Glutamatergic neuron (in vitro differentiated cells): ENCODE data around the gene TCF7. TPM values are rescaled to one million over a fixed set of nuclear protein-coding genes. Genes with fewer than 3 reads are reported as not detected.

Source experiments
- DNase-seq: peaks from one replicate; pipeline ENCODE4 v3.0.0; 2022
- H3K27ac Mint-ChIP-seq: one replicate; pipeline ENCODE4 v1.8.0; 2020; ENCODE audit warnings: mild to moderate bottlenecking, mixed read lengths, inconsistent platforms; ENCODE audit not compliant: unreplicated experiment
- H3K27me3 Mint-ChIP-seq: one replicate; pipeline ENCODE4 v1.8.0; 2020; ENCODE audit warnings: mild to moderate bottlenecking, moderate library complexity, mixed read lengths, inconsistent platforms; ENCODE audit not compliant: unreplicated experiment
- H3K36me3 Mint-ChIP-seq: one replicate; pipeline ENCODE4 v1.8.0; 2020; ENCODE audit warnings: mild to moderate bottlenecking, mixed read lengths, inconsistent platforms; ENCODE audit not compliant: unreplicated experiment
- H3K4me1 Mint-ChIP-seq: one replicate; pipeline ENCODE4 v1.8.0; 2020; ENCODE audit warnings: mild to moderate bottlenecking, low read depth, mixed read lengths, inconsistent platforms; ENCODE audit not compliant: unreplicated experiment
- H3K4me3 Mint-ChIP-seq: one replicate; pipeline ENCODE4 v1.8.0; 2020; ENCODE audit warnings: mild to moderate bottlenecking, mixed read lengths, inconsistent platforms; ENCODE audit not compliant: unreplicated experiment
- H3K9me3 Mint-ChIP-seq: one replicate; pipeline ENCODE4 v1.8.0; 2020; ENCODE audit warnings: mild to moderate bottlenecking, moderate library complexity, mixed read lengths, inconsistent platforms; ENCODE audit not compliant: unreplicated experiment
- total RNA-seq: library from RNA; stranded (reverse); fragmentation: NEBNext Ultra II Directional; extraction: Animal tissue kit (Norgen Biotek cat#: 25700); gene quantifications from one replicate; pipeline ENCODE4 v1.2.1, GENCODE V29; 2021; ENCODE audit not compliant: unreplicated experiment
- TF ChIP-seq, protein P1 (sequence below): fragments of 200-600 bp; sonication (generic); IDR thresholded peaks from one replicate; pipeline ENCODE4 v1.5.0; 2021; ENCODE audit not compliant: partially characterized antibody, unreplicated experiment

Gene TCF7
- total RNA-seq, 1 donor from 2014 or later, result 5.8 TPM

- no peak overlapping the region for H3K27ac Mint-ChIP-seq
- peaks cover 5% of the 10 kb centered on the region for H3K4me1 Mint-ChIP-seq
- no peak for DNase-seq
- H3K9me3 Mint-ChIP-seq, result peaks cover 3% of the 10 kb centered on the region
- H3K4me3 Mint-ChIP-seq, result no peak overlapping the region
- TF ChIP-seq, protein P1, sequence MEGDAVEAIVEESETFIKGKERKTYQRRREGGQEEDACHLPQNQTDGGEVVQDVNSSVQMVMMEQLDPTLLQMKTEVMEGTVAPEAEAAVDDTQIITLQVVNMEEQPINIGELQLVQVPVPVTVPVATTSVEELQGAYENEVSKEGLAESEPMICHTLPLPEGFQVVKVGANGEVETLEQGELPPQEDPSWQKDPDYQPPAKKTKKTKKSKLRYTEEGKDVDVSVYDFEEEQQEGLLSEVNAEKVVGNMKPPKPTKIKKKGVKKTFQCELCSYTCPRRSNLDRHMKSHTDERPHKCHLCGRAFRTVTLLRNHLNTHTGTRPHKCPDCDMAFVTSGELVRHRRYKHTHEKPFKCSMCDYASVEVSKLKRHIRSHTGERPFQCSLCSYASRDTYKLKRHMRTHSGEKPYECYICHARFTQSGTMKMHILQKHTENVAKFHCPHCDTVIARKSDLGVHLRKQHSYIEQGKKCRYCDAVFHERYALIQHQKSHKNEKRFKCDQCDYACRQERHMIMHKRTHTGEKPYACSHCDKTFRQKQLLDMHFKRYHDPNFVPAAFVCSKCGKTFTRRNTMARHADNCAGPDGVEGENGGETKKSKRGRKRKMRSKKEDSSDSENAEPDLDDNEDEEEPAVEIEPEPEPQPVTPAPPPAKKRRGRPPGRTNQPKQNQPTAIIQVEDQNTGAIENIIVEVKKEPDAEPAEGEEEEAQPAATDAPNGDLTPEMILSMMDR, result no peak
- H3K27me3 Mint-ChIP-seq, result peaks cover 4% of the 10 kb centered on the region
- no peaks in the 10 kb centered on the region for H3K36me3 Mint-ChIP-seq
These were observed 15.1 kb upstream of the TCF7 start for GRCh38 chr5:134099288-134099872.

DNA sequence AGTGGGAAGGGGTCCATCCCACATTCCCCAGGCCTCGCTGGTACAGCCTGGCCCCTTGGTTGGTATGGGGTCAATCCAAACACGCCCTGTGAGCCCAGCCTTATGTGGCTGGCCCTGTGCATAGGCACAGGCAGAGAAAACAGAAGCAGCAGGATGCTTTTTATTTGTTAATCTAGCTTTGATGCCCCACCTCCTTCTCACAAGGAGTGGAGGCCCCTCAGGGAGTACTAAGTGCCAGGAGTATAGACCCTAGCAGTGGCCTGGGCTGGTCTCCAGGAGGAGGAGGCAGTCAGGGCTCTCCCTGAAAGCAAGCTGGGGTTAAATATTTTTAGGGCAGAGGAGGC is 14.6 kb upstream of the TCF7 start:
- Mint-ChIP-seq H3K4me1 (peaks cover 5% of the 10 kb centered on the region), H3K4me3 (no peak overlapping the region), H3K27me3 (peaks cover 4% of the 10 kb centered on the region), H3K36me3 (no peaks in the 10 kb centered on the region), H3K27ac (no peak overlapping the region), H3K9me3 (peaks cover 3% of the 10 kb centered on the region)
- TF ChIP-seq, protein P1, result no peak
- no peak for DNase-seq

- Mint-ChIP-seq H3K27ac (no peak overlapping the region), H3K27me3 (peaks cover 4% of the 10 kb centered on the region), H3K4me3 (no peak overlapping the region), H3K4me1 (peaks cover 5% of the 10 kb centered on the region), H3K36me3 (no peaks in the 10 kb centered on the region), H3K9me3 (peaks cover 3% of the 10 kb centered on the region)
- TF ChIP-seq, protein P1, result no peak
- DNase-seq, result no peak
These were observed 14.0 kb upstream of the TCF7 start for GRCh38 chr5:134100283-134101091.

- peak; percentile 79 for DNase-seq
- H3K27me3 Mint-ChIP-seq, result peaks cover 4% of the 10 kb centered on the region
These were observed 12.6 kb upstream of the TCF7 start for GRCh38 chr5:134101686-134102439.

More at GRCh38 chr5:134101686-134102439, 12.6 kb upstream of the TCF7 start:
- H3K27ac Mint-ChIP-seq, result peak overlapping the region; percentile 28
- H3K4me1 Mint-ChIP-seq, result peaks cover 5% of the 10 kb centered on the region
- TF ChIP-seq, protein P1, result peak; percentile 89
- H3K4me3 Mint-ChIP-seq, result no peak overlapping the region
- peaks cover 3% of the 10 kb centered on the region for H3K9me3 Mint-ChIP-seq
- no peaks in the 10 kb centered on the region for H3K36me3 Mint-ChIP-seq
